Memory B cell (primary cell): ENCODE measurements around the gene RFWD3.

Experiments used
- ATAC-seq: fragments of 150-1000 bp; cut with Tn5 transposase; 2 replicates; pipeline ENCODE4 v1.10.0; 2021; ENCODE audit warnings: low read depth, mild to moderate bottlenecking, moderate library complexity
- DNase-seq, 2 donors: peaks; one replicate each; pipeline ENCODE4 v3.0.0; 2022; ENCODE audit warnings: low spot score in 2 of 2
- H3K27ac Mint-ChIP-seq: one replicate; pipeline ENCODE4 v1.8.0; 2022; ENCODE audit warnings: mild to moderate bottlenecking, moderate library complexity, mixed read lengths
- H3K27me3 Mint-ChIP-seq: one replicate; pipeline ENCODE4 v1.8.0; 2022; ENCODE audit warnings: mixed read lengths
- H3K36me3 Mint-ChIP-seq: one replicate; pipeline ENCODE4 v1.8.0; 2022; ENCODE audit warnings: mild to moderate bottlenecking, mixed read lengths
- H3K4me1 Mint-ChIP-seq: one replicate; pipeline ENCODE4 v1.8.0; 2022; ENCODE audit warnings: mixed read lengths
- H3K4me3 Mint-ChIP-seq: one replicate; pipeline ENCODE4 v1.8.0; 2022; ENCODE audit warnings: mild to moderate bottlenecking, moderate library complexity, mixed read lengths
- H3K9me3 Mint-ChIP-seq: one replicate; pipeline ENCODE4 v1.8.0; 2022; ENCODE audit warnings: mixed read lengths

Gene RFWD3

GRCh38 chr16:74591876-74592650 lies 74.6 kb downstream of the RFWD3 start:
- H3K9me3 Mint-ChIP-seq: no peaks in the 10 kb centered on the region
- H3K4me3 Mint-ChIP-seq: no peak overlapping the region
- ATAC-seq: no peak

GRCh38 chr16:74586948-74587347 lies 79.7 kb downstream of the RFWD3 start:
- no peak for ATAC-seq
- Mint-ChIP-seq H3K27me3 (no peaks in the 10 kb centered on the region), H3K9me3 (no peaks in the 10 kb centered on the region), H3K4me3 (no peak overlapping the region), H3K4me1 (peaks cover 34% of the 10 kb centered on the region), H3K27ac (peak overlapping the region; percentile 10), H3K36me3 (peaks cover 11% of the 10 kb centered on the region)
- DNase-seq: no peak

More at GRCh38 chr16:74591876-74592650, 74.6 kb downstream of the RFWD3 start:
- DNase-seq: no peak
- H3K27ac Mint-ChIP-seq: peak overlapping the region; percentile 11
- H3K4me1 Mint-ChIP-seq: peaks cover 16% of the 10 kb centered on the region
- no peaks in the 10 kb centered on the region for H3K27me3 Mint-ChIP-seq
- H3K36me3 Mint-ChIP-seq: peaks cover 8% of the 10 kb centered on the region

GRCh38 chr16:74585846-74586443 lies 80.7 kb downstream of the RFWD3 start:
- Mint-ChIP-seq H3K4me1 (peaks cover 41% of the 10 kb centered on the region), H3K9me3 (no peaks in the 10 kb centered on the region), H3K4me3 (no peak overlapping the region), H3K36me3 (peaks cover 11% of the 10 kb centered on the region), H3K27me3 (no peaks in the 10 kb centered on the region), H3K27ac (peak overlapping the region; percentile 29)
- no peak for ATAC-seq
- no peak for DNase-seq

- no peak for DNase-seq
- no peak for ATAC-seq
- no peak overlapping the region for H3K27ac Mint-ChIP-seq
Observed at GRCh38 chr16:74583926-74584666, 82.6 kb downstream of the RFWD3 start.

GRCh38 chr16:74582970-74583369 lies 83.7 kb downstream of the RFWD3 start:
- Mint-ChIP-seq H3K9me3 (no peaks in the 10 kb centered on the region), H3K4me1 (peaks cover 52% of the 10 kb centered on the region), H3K27me3 (no peaks in the 10 kb centered on the region), H3K4me3 (no peak overlapping the region), H3K36me3 (peaks cover 10% of the 10 kb centered on the region), H3K27ac (peak overlapping the region; percentile 10)
- DNase-seq: no peak
- no peak for ATAC-seq

More at GRCh38 chr16:74583926-74584666, 82.6 kb downstream of the RFWD3 start:
- Mint-ChIP-seq H3K9me3 (no peaks in the 10 kb centered on the region), H3K27me3 (no peaks in the 10 kb centered on the region), H3K36me3 (peaks cover 11% of the 10 kb centered on the region), H3K4me3 (no peak overlapping the region), H3K4me1 (peaks cover 42% of the 10 kb centered on the region)

GRCh38 chr16:74580833-74581232 lies 85.8 kb downstream of the RFWD3 start:
- DNase-seq (no peak), ATAC-seq (no peak)
- Mint-ChIP-seq H3K4me3 (no peak overlapping the region), H3K27ac (peak overlapping the region; percentile 60), H3K27me3 (no peaks in the 10 kb centered on the region), H3K36me3 (peaks cover 4% of the 10 kb centered on the region), H3K9me3 (no peaks in the 10 kb centered on the region), H3K4me1 (peaks cover 44% of the 10 kb centered on the region)

- DNase-seq (no peak), ATAC-seq (no peak)
- peaks cover 37% of the 10 kb centered on the region for H3K4me1 Mint-ChIP-seq
- H3K9me3 Mint-ChIP-seq: no peaks in the 10 kb centered on the region
- H3K27ac Mint-ChIP-seq: no peak overlapping the region
- H3K27me3 Mint-ChIP-seq: no peaks in the 10 kb centered on the region
- H3K4me3 Mint-ChIP-seq: no peak overlapping the region
- peaks cover 4% of the 10 kb centered on the region for H3K36me3 Mint-ChIP-seq
Observed at GRCh38 chr16:74578838-74579237, 87.8 kb downstream of the RFWD3 start.

- no peak overlapping the region for H3K27ac Mint-ChIP-seq
- no peak overlapping the region for H3K4me3 Mint-ChIP-seq
- H3K9me3 Mint-ChIP-seq: no peaks in the 10 kb centered on the region
- no peak for ATAC-seq
- peaks cover 35% of the 10 kb centered on the region for H3K4me1 Mint-ChIP-seq
- H3K36me3 Mint-ChIP-seq: peaks cover 3% of the 10 kb centered on the region
- no peak for DNase-seq
- no peaks in the 10 kb centered on the region for H3K27me3 Mint-ChIP-seq
Observed at GRCh38 chr16:74578433-74578832, 88.2 kb downstream of the RFWD3 start.

- Mint-ChIP-seq H3K36me3 (peaks cover 3% of the 10 kb centered on the region), H3K27ac (peak overlapping the region; percentile 35), H3K9me3 (no peaks in the 10 kb centered on the region), H3K4me1 (peaks cover 34% of the 10 kb centered on the region), H3K27me3 (no peaks in the 10 kb centered on the region), H3K4me3 (no peak overlapping the region)
- ATAC-seq: no peak
- DNase-seq: no peak
Observed at GRCh38 chr16:74577882-74578366, 88.8 kb downstream of the RFWD3 start.

- Mint-ChIP-seq H3K27me3 (no peaks in the 10 kb centered on the region), H3K4me3 (no peak overlapping the region), H3K9me3 (no peaks in the 10 kb centered on the region), H3K4me1 (peaks cover 36% of the 10 kb centered on the region), H3K27ac (no peak overlapping the region), H3K36me3 (peaks cover 2% of the 10 kb centered on the region)
- ATAC-seq (no peak), DNase-seq (no peak)
Observed at GRCh38 chr16:74575807-74576643, 90.7 kb downstream of the RFWD3 start.

GRCh38 chr16:74575175-74575806 lies 91.4 kb downstream of the RFWD3 start:
- H3K27ac Mint-ChIP-seq: no peak overlapping the region
- peaks cover 2% of the 10 kb centered on the region for H3K36me3 Mint-ChIP-seq
- no peak overlapping the region for H3K4me3 Mint-ChIP-seq
- DNase-seq: no peak
- peaks cover 35% of the 10 kb centered on the region for H3K4me1 Mint-ChIP-seq
- ATAC-seq: no peak
- H3K27me3 Mint-ChIP-seq: no peaks in the 10 kb centered on the region
- H3K9me3 Mint-ChIP-seq: no peaks in the 10 kb centered on the region

- H3K4me3 Mint-ChIP-seq: no peak overlapping the region
- no peaks in the 10 kb centered on the region for H3K9me3 Mint-ChIP-seq
- H3K27me3 Mint-ChIP-seq: no peaks in the 10 kb centered on the region
- ATAC-seq: no peak
- H3K27ac Mint-ChIP-seq: no peak overlapping the region
- H3K36me3 Mint-ChIP-seq: peaks cover 2% of the 10 kb centered on the region
- DNase-seq: no peak
- peaks cover 33% of the 10 kb centered on the region for H3K4me1 Mint-ChIP-seq
Observed at GRCh38 chr16:74574146-74574545, 92.5 kb downstream of the RFWD3 start.

- no peaks in the 10 kb centered on the region for H3K9me3 Mint-ChIP-seq
- no peak overlapping the region for H3K4me3 Mint-ChIP-seq
- no peak overlapping the region for H3K27ac Mint-ChIP-seq
- H3K36me3 Mint-ChIP-seq: peaks cover 2% of the 10 kb centered on the region
- H3K27me3 Mint-ChIP-seq: no peaks in the 10 kb centered on the region
- no peak for ATAC-seq
- no peak for DNase-seq
- peaks cover 29% of the 10 kb centered on the region for H3K4me1 Mint-ChIP-seq
Observed at GRCh38 chr16:74573622-74574021, 93.1 kb downstream of the RFWD3 start.
